Measurements from ENCODE around the gene CNOT4. TPM values are rescaled to one million over a fixed set of nuclear protein-coding genes. Genes with fewer than 3 reads are reported as not detected.

Gene CNOT4
- total RNA-seq, 1 experiment from 2014 or later: 16.6 TPM

DNA sequence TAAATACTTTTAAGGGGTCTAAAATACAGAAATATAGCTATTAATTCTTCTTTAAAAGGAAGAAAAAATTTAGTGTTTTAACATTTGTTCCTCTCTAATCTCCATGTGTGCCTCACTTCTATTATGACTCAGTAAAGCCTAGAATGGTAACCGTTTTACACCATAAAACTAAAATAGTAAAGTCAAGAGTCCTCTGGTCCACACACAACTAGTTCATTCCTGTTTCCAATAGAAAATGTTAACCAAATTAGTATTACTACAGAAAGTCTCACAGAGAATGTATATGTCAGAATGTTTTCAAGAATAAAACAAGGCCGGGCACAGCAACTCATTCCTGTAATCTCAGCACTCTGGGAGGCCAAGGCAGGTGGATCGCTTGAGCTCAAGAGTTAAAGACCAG lies 55.8 kb downstream of the CNOT4 start:
- ATAC-seq (no peak), DNase-seq (ENCODE audit: low read depth, low spot score) (no peak)
- RAD21 ChIA-PET (ENCODE audit: low non-redundant PET in 1 of 2, low total read pairs in 2 of 2, uncharacterized antibody in 2 of 2, unreplicated experiment in 2 of 2): no interaction called here
- intact Hi-C loops (cut with micrococcal nuclease): no loop called here
- Histone ChIP-seq H3K9ac (ENCODE audit: low read length) (no peak overlapping the region), H3K9me2 (ENCODE audit: insufficient read depth) (no peaks in the 10 kb centered on the region), H3K9me3 (ENCODE audit: control insufficient read depth in 1 of 2, insufficient read depth in 1 of 2, low read depth in 1 of 2, low read length in 2 of 2) (no peaks in the 10 kb centered on the region), H3K27me3 (ENCODE audit: insufficient read depth, low read length) (no peaks in the 10 kb centered on the region), H3K27ac (ENCODE audit: low read depth, low read length) (no peak overlapping the region), H4K20me1 (ENCODE audit: insufficient read depth) (no peaks in the 10 kb centered on the region), H3K79me2 (ENCODE audit: insufficient read depth, low read length) (peaks cover 73% of the 10 kb centered on the region), H3K4me3 (replicated peaks in 1 of 2; ENCODE audit: low read depth in 1 of 2, low read length in 2 of 2) (no peak overlapping the region), H3K4me2 (ENCODE audit: low read length) (no peak overlapping the region), H3K4me1 (ENCODE audit: control insufficient read depth in 1 of 2, insufficient read depth in 2 of 2, low read length in 2 of 2) (no peaks in the 10 kb centered on the region), H3K36me3 (ENCODE audit: control insufficient read depth in 1 of 2, insufficient read depth in 2 of 2, low read length in 2 of 2) (no peaks in the 10 kb centered on the region), H2AFZ (ENCODE audit: low read depth, low read length, poor library complexity, severe bottlenecking) (no peak overlapping the region)
- TF ChIP-seq TCF7L2 (IDR thresholded peaks at IDR 0.05; ENCODE audit: borderline replicate concordance, extremely low read depth, insufficient read depth, insufficient read length): no peak
- TF ChIP-seq CEBPB (IDR thresholded peaks at IDR 0.05; ENCODE audit: low read depth): no peak
- TF ChIP-seq YY1 (IDR thresholded peaks at IDR 0.05; ENCODE audit: extremely low read depth, insufficient replicate concordance, low read depth, low read length): no peak
- no peak for TF ChIP-seq RAD21 (IDR thresholded peaks at IDR 0.05; ENCODE audit: low read depth)
- TF ChIP-seq, protein P1, sequence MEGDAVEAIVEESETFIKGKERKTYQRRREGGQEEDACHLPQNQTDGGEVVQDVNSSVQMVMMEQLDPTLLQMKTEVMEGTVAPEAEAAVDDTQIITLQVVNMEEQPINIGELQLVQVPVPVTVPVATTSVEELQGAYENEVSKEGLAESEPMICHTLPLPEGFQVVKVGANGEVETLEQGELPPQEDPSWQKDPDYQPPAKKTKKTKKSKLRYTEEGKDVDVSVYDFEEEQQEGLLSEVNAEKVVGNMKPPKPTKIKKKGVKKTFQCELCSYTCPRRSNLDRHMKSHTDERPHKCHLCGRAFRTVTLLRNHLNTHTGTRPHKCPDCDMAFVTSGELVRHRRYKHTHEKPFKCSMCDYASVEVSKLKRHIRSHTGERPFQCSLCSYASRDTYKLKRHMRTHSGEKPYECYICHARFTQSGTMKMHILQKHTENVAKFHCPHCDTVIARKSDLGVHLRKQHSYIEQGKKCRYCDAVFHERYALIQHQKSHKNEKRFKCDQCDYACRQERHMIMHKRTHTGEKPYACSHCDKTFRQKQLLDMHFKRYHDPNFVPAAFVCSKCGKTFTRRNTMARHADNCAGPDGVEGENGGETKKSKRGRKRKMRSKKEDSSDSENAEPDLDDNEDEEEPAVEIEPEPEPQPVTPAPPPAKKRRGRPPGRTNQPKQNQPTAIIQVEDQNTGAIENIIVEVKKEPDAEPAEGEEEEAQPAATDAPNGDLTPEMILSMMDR (IDR thresholded peaks at IDR 0.05 in 2 of 3, conservative IDR thresholded peaks at IDR 0.05 in 1 of 3; ENCODE audit: borderline replicate concordance in 1 of 3, insufficient read depth in 1 of 3, low read depth in 2 of 3, low read length in 2 of 3): no peak
- no peak for TF ChIP-seq EZH2 (IDR thresholded peaks at IDR 0.05)
- TF ChIP-seq ZNF274 (IDR thresholded peaks at IDR 0.05; ENCODE audit: low read depth, low read length): no peak
- no peak for TF ChIP-seq SRF (IDR thresholded peaks at IDR 0.05; ENCODE audit: low read depth)
- no peak for TF ChIP-seq POLR2A (IDR thresholded peaks at IDR 0.05; ENCODE audit: borderline replicate concordance, extremely low read depth, insufficient read depth, insufficient read length)
- no peak for TF ChIP-seq CBX3 (IDR thresholded peaks at IDR 0.05; ENCODE audit: low read depth)
- no peak for TF ChIP-seq POLR2AphosphoS5 (IDR thresholded peaks at IDR 0.05; ENCODE audit: low read depth, low read length)
- TF ChIP-seq EGR1 (IDR thresholded peaks at IDR 0.05; ENCODE audit: low read depth): no peak
- TF ChIP-seq MAX (IDR thresholded peaks at IDR 0.05): no peak
- CTCF ChIA-PET: no interaction called here
- POLR2A ChIA-PET: no interaction called here
- BruUV-seq (replicated peaks): no TSS peak
